LNCAP (cell line): Measurements from ENCODE around the gene SIX2.

Experiments
- TF ChIP-seq, protein P1 (sequence below): fragments of 450-650 bp; IDR thresholded peaks from 2 replicates; pipeline ENCODE4 v1.5.1; 2017; ENCODE audit warnings: mild to moderate bottlenecking

The SIX2 gene

DNA sequence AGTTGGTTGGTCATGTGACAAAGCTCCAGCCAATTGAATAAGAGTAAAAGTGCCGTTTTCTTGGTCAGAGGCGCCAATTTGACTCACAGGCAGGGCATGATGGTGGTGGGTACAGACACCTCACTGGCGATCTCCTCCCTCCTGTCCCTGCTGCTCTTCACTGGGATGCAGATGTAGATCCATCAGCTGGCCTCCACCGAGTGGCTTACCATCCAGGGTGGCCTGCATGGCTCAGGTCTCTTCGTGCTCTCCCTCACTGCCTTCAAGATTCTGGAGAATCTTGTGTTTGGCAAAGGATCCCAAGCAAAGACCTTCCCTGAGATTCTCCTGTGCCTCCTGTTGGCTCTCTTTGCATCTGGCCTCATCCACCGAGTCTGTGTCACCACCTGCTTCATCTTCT lies 12.9 kb downstream of the SIX2 start:
- TF ChIP-seq, protein P1, sequence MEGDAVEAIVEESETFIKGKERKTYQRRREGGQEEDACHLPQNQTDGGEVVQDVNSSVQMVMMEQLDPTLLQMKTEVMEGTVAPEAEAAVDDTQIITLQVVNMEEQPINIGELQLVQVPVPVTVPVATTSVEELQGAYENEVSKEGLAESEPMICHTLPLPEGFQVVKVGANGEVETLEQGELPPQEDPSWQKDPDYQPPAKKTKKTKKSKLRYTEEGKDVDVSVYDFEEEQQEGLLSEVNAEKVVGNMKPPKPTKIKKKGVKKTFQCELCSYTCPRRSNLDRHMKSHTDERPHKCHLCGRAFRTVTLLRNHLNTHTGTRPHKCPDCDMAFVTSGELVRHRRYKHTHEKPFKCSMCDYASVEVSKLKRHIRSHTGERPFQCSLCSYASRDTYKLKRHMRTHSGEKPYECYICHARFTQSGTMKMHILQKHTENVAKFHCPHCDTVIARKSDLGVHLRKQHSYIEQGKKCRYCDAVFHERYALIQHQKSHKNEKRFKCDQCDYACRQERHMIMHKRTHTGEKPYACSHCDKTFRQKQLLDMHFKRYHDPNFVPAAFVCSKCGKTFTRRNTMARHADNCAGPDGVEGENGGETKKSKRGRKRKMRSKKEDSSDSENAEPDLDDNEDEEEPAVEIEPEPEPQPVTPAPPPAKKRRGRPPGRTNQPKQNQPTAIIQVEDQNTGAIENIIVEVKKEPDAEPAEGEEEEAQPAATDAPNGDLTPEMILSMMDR, result no peak

DNA sequence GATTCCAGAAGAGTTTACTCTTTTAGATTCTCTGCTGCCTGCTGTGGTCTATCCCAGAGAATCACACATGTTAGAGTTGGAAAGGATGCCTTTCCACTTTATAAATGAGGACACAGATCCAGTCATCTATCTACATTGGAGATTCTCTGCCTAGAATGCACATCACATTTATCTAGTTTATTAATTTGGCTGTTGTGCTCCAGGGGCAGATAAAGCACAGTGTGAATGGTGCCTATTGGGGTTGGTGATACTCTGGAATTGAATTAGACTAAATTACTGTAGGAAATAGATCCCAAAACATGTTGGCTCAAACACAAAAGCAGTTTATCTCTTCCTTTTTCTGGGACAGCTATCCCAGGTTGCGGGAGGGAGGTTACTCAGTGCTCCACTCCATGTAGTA lies 14.9 kb downstream of the SIX2 start:
- TF ChIP-seq, protein P1, result no peak

DNA sequence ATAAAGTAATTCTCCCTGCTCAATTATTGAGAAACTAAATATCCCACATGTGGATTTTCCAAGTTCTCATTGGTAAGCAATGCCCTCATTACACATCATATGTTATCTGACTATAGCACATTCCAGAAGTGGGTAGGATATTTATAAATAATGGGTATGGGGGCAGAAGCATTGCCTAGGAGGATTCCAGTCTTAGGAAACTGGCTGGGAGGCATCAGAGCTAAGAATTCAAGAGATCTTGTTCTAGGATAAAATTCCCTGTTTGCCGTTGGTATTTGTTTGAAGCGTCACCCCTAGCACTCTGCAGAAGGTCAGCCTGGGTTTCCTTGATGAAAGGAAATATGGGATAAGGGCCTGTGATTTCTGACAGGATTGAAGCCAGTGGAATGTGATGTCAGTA lies 20.1 kb downstream of the SIX2 start:
- TF ChIP-seq, protein P1, result no peak

DNA sequence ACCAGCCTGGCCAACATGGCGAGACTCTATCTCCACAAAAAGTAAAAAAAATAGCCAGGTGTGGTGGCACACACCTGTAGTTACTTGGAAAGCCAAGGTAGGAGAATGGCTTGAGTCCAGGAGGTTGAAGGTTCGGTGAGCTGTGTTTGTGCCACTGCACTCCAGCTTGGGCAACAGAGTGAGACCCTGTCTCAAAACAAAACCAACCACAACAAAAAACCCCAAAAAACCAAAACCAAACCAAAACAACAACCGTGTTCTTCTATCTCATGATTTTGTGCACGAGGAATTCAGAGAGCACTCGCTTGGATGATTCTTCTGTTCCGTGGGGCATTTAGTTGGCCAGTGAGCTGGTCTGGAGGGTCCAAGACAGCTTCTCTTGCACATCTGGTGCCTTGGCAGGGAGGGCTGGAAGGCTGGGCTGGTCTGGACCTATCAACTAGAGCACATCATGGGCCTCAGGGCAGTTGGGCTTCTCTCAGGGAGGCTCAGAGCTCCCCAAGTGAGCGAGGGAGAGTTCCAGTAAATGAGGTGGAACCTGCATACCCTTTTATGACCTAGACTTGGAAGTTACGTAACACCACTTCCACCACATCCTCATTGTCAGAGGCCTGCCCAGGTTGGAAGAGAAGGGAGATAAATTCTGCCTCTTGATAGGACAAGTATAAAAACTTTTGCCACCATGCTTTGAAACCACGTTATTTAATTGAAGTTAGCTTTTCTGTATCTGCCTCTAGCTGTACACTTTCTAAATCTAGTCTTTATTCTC lies 25.2 kb downstream of the SIX2 start:
- TF ChIP-seq, protein P1, result no peak

- TF ChIP-seq, protein P1, result peak; percentile 51; the same call in 1 of the 2 replicates
Measured at GRCh38 chr2:44981714-44982108, 27.5 kb downstream of the SIX2 start.

DNA sequence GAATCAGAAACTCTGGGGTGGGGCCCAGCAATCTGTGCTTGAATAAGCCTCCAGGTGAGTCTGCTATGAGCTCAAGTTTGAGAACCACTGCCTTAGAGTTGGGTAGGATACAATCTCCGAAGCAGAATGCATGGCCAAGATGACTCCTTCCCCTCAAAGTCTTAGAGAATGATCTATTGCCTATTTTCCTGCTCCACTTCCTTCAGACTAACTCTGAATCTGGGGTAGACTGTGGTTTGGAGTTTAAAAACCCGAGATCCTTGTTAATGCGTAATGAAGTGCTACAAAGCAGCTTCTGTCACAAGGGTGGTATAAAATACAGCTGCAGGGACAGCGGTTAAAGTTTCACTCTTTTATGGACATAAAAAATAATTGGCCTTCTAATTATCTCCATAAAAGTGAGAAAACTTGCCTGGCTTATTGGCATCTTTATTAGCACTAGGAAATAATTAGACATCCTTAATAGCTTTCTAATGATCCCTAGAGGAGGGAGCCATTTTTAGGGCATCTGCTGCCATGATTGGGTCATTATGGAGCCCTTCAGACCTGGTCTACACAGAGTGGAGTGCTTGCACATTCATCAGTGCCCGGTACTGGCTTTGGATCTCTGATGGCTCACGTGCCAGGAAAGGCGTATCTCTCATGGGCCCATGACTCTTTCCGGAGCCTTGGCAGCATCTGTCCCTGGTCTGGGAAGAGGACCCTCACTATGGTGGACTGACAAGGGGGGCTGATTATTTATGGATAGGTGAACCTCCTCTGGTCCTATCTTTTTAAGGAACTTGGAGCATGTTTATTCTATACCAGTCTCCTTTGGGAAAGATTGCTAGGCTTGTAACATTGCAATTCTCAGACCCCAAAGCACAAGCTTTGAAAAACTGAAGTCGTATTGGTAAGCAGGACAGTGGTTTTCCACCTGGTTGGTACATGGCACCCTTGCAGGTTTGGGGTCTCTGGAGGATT lies 28.2 kb downstream of the SIX2 start:
- TF ChIP-seq, protein P1, result no peak; the same call in 1 of the 2 replicates

- TF ChIP-seq, protein P1, result no peak
Measured at GRCh38 chr2:44979581-44979980, 29.7 kb downstream of the SIX2 start.
